Activated CD8-positive, alpha-beta memory T cell treated with anti-CD3 and anti-CD28 coated beads for 36 hours (primary cell): Measurements from ENCODE around the gene PLA2G4A. TPM values are rescaled to one million over a fixed set of nuclear protein-coding genes. Genes with fewer than 3 reads are reported as not detected.

Source experiments
- total RNA-seq, 2 experiments: library from RNA; stranded (reverse); gene quantifications; one replicate each; pipeline ENCODE4 v1.2.3, GENCODE V29; 2021

The PLA2G4A gene
- total RNA-seq, 2 experiments from 2014 or later = 0.78 to 0.94 TPM

Other genes starting within 250 kb of the PLA2G4A start
- gene PTGS2, start 148.5 kb upstream of the PLA2G4A start, total RNA-seq = 1 to 10 TPM; 1.1 to 1.2 TPM